K562 (cell line): ENCODE results near the gene WDR35. TPM values are rescaled to one million over a fixed set of nuclear protein-coding genes. Genes with fewer than 3 reads are reported as not detected.
A peak's percentile ranks its signal among the peaks of the same experiment; 100 is the strongest.

Source experiments
- ATF2 ChIP-seq: sonication (generic); formaldehyde crosslinking; IDR thresholded peaks from 2 replicates; pipeline ENCODE4 v1.8.1; 2022; ENCODE audit warnings: missing genetic modification reagents
- BRCA1 ChIP-seq, 2 experiments: fragments of 450-650 bp in 1 of 2; sonication (generic) in 1 of 2; formaldehyde crosslinking in 1 of 2; IDR thresholded peaks; 2 replicates each; pipeline versions ENCODE4 v1.5.0 to v1.6.1; 2017 to 2020; ENCODE audit warnings: mild to moderate bottlenecking in 1 of 2, missing genetic modification reagents in 1 of 2
- BRD9 ChIP-seq: fragments of 450-650 bp; IDR thresholded peaks from 2 replicates; pipeline ENCODE4 v1.6.1; 2018; ENCODE audit warnings: low read depth; ENCODE audit not compliant: partially characterized antibody
- CLOCK ChIP-seq: fragments of 250-450 bp; sonication (Bioruptor Pico); IDR thresholded peaks from 2 replicates; pipeline ENCODE4 v1.4.0; 2020; ENCODE audit warnings: mild to moderate bottlenecking, moderate library complexity, borderline replicate concordance
- DLX4 ChIP-seq: fragments of 250-450 bp; sonication (Bioruptor Pico); IDR thresholded peaks from 2 replicates; pipeline ENCODE4 v1.6.1; 2021; ENCODE audit warnings: mild to moderate bottlenecking
- EP300 ChIP-seq: IDR thresholded peaks from 2 replicates; pipeline ENCODE4 v1.6.1; 2012; ENCODE audit warnings: low read length, improper control_type of control experiment
- ETV5 ChIP-seq: sonication (generic); formaldehyde crosslinking; IDR thresholded peaks from 2 replicates; pipeline ENCODE4 v1.4.0; 2020; ENCODE audit warnings: low read depth, mild to moderate bottlenecking, missing genetic modification reagents
- GATAD2B ChIP-seq: fragments of 450-650 bp; IDR thresholded peaks from 2 replicates; pipeline ENCODE4 v1.6.1; 2017; ENCODE audit warnings: mild to moderate bottlenecking, borderline replicate concordance
- MCM5 ChIP-seq: fragments of 450-650 bp; IDR thresholded peaks from 2 replicates; pipeline ENCODE4 v1.6.1; 2016; ENCODE audit warnings: low read depth
- SFPQ ChIP-seq: fragments of 200-400 bp; formaldehyde crosslinking; IDR thresholded peaks from 2 replicates; pipeline ENCODE4 v1.6.1; 2017; ENCODE audit warnings: mild to moderate bottlenecking, low read depth, low read length, moderate library complexity
- TBL1XR1 ChIP-seq, 2 experiments: IDR thresholded peaks; 2 replicates each; pipeline ENCODE4 v1.6.1; 2012; ENCODE audit warnings: improper control_type of control experiment in 2 of 2, low read length in 2 of 2, mild to moderate bottlenecking in 1 of 2
- TEAD1 ChIP-seq, 2 experiments: fragments of 450-650 bp in 1 of 2; sonication (generic) in 1 of 2; formaldehyde crosslinking; IDR thresholded peaks; 2 replicates each; pipeline versions ENCODE4 v1.4.0 to v1.8.0; 2020 to 2022; ENCODE audit warnings: mild to moderate bottlenecking in 2 of 2, missing genetic modification reagents in 1 of 2
- TFAP4 ChIP-seq: sonication (generic); formaldehyde crosslinking; IDR thresholded peaks from 2 replicates; pipeline ENCODE4 v1.8.0; 2022; ENCODE audit warnings: missing genetic modification reagents, mild to moderate bottlenecking, moderate library complexity, borderline replicate concordance
- ZNF12 ChIP-seq: sonication (generic); formaldehyde crosslinking; IDR thresholded peaks from 2 replicates; pipeline ENCODE4 v1.4.0; 2020; ENCODE audit warnings: mild to moderate bottlenecking, missing genetic modification reagents
- ZNF133 ChIP-seq: fragments of 250-450 bp; sonication (Bioruptor Pico); IDR thresholded peaks from 2 replicates; pipeline ENCODE4 v1.4.0; 2020; ENCODE audit warnings: mild to moderate bottlenecking
- ZNF146 ChIP-seq: IDR thresholded peaks from one replicate; pipeline ENCODE4 v1.6.1; 2018; ENCODE audit warnings: missing compliant biosample characterization; ENCODE audit not compliant: unreplicated experiment
- ZNF511 ChIP-seq: sonication (generic); formaldehyde crosslinking; IDR thresholded peaks from 2 replicates; pipeline ENCODE4 v1.8.0; 2022; ENCODE audit warnings: mild to moderate bottlenecking, missing genetic modification reagents
- ZNF75A ChIP-seq: fragments of 450-650 bp; formaldehyde crosslinking; IDR thresholded peaks from 2 replicates; pipeline ENCODE4 v1.4.0; 2020; ENCODE audit warnings: mild to moderate bottlenecking
- ZNF77 ChIP-seq: fragments of 250-450 bp; sonication (Bioruptor Pico); IDR thresholded peaks from 2 replicates; pipeline ENCODE4 v1.5.0; 2020
- polyA plus RNA-seq, 8 experiments: library from polyadenylated mRNA; depleted of rRNA in 4 of 8; stranded (reverse) in 5 of 8; unstranded in 3 of 8; fragments of >200 nt; fragmentation: Nextera tagmentation in 2 of 8; fragmentation: Illumina TruSeq in 1 of 8; extraction: Ambion mirVana in 2 of 8; extraction: Trizol in 1 of 8; gene quantifications; 2 replicates each; pipeline versions ENCODE4 v1.2.1 to v1.2.3, GENCODE V29; 2011 to 2014; ENCODE audit warnings: inconsistent platforms in 1 of 8, missing spikeins in 1 of 8
- total RNA-seq, 7 experiments: library from RNA; depleted of rRNA in 6 of 7; stranded (reverse); fragments of >200 nt in 6 of 7; fragmentation: Illumina TruSeq in 2 of 7; extraction: Trizol in 2 of 7; gene quantifications; 2 replicates each; pipeline versions ENCODE4 v1.2.1 to v1.2.3, GENCODE V29; 2011 to 2021; ENCODE audit warnings: low replicate concordance in 1 of 7

The WDR35 gene
- total and polyA plus RNA-seq, 9 of the 15 experiments (the other 6 are each of a cell fraction or from before 2014, with no cell fraction given), result 3.3 to 13.1 (median 8.0) TPM

- TF ChIP-seq CLOCK (CRISPR knock-in tag) (no peak), SFPQ (no peak), ZNF75A (CRISPR knock-in tag) (no peak), ZNF133 (no peak), BRD9 (no peak), GATAD2B (no peak), BRCA1 (IDR thresholded peaks at IDR 0.05) (no peak), BRCA1 (CRISPR knock-in tag; IDR thresholded peaks at IDR 0.05) (no peak), ZNF12 (no peak), ZNF77 (CRISPR knock-in tag) (no peak), ATF2 (CRISPR knock-in tag) (no peak), ZNF146 (CRISPR knock-in tag) (no peak), TEAD1 (CRISPR knock-in tag; IDR thresholded peaks at IDR 0.05) (no peak; a peak in 1 of 4 replicates), ZNF511 (CRISPR knock-in tag) (0 out of 2 replicates have a peak, but pooled peaks have one; percentile 22), EP300 (no peak; the same call in 1 of the 2 replicates), DLX4 (CRISPR knock-in tag) (no peak), ETV5 (CRISPR knock-in tag) (peak; percentile 82; the same call in 1 of the 2 replicates), TBL1XR1 (IDR thresholded peaks at IDR 0.05; ENCODE audit: low read length in 2 of 2) (no peak), MCM5 (no peak), TFAP4 (CRISPR knock-in tag) (peak; percentile 44; the same call in 1 of the 2 replicates)
Observed at GRCh38 chr2:19989667-19990415, at the start of gene WDR35 (continued).
